ENCODE results near the gene POLR2J3.
"Not testable (repeated sequence)": the region's sequence is repeated elsewhere in the genome, so short reads cannot be mapped to it uniquely, and the experiment has no call there.

Gene POLR2J3

GRCh38 chr7:102581722-102582121, 9.3 kb upstream of the POLR2J3 start:
- DNase-seq: not testable (repeated sequence)

- not testable (repeated sequence) for DNase-seq
These were observed 6.1 kb upstream of the POLR2J3 start for GRCh38 chr7:102578486-102578885.

GRCh38 chr7:102577315-102578240, 5.2 kb upstream of the POLR2J3 start:
- DNase-seq: not testable (repeated sequence)

GRCh38 chr7:102576363-102576762, 4.0 kb upstream of the POLR2J3 start:
- DNase-seq: not testable (repeated sequence)

- not testable (repeated sequence) for DNase-seq
These were observed 2.2 kb upstream of the POLR2J3 start for GRCh38 chr7:102574607-102575006.

GRCh38 chr7:102568620-102569019, 3.8 kb downstream of the POLR2J3 start:
- DNase-seq: not testable (repeated sequence)

GRCh38 chr7:102550808-102551422, 21.5 kb downstream of the POLR2J3 start, which contains the start of gene SPDYE2:
TSS of gene SPDYE2 (plus strand) at chr7:102551226. CDS start at chr7:102553256, 2,030 bp downstream.
- not testable (repeated sequence) for DNase-seq

GRCh38 chr7:102546353-102546752, 26.0 kb downstream of the POLR2J3 start:
- not testable (repeated sequence) for DNase-seq

- not testable (repeated sequence) for DNase-seq
These were observed 27.1 kb downstream of the POLR2J3 start for GRCh38 chr7:102545288-102545687.

GRCh38 chr7:102544372-102544771, 28.0 kb downstream of the POLR2J3 start:
- DNase-seq: not testable (repeated sequence)

GRCh38 chr7:102543596-102543995, 28.8 kb downstream of the POLR2J3 start, which contains the start of gene UPK3BL2:
TSS of gene UPK3BL2 (minus strand) at chr7:102543696. CDS start at chr7:102543636, 60 bp downstream.
- not testable (repeated sequence) for DNase-seq

- DNase-seq: not testable (repeated sequence)
These were observed 29.6 kb downstream of the POLR2J3 start for GRCh38 chr7:102542771-102543170.

- DNase-seq: not testable (repeated sequence)
These were observed 30.3 kb downstream of the POLR2J3 start for GRCh38 chr7:102542083-102542482.

GRCh38 chr7:102540604-102541003, 31.8 kb downstream of the POLR2J3 start:
- DNase-seq: not testable (repeated sequence)

GRCh38 chr7:102535062-102535615, 37.2 kb downstream of the POLR2J3 start:
- DNase-seq: not testable (repeated sequence)

- DNase-seq: not testable (repeated sequence)
These were observed 40.3 kb downstream of the POLR2J3 start for GRCh38 chr7:102532127-102532526.

GRCh38 chr7:102531583-102531982, 40.8 kb downstream of the POLR2J3 start:
- not testable (repeated sequence) for DNase-seq

- not testable (repeated sequence) for DNase-seq
These were observed 44.3 kb downstream of the POLR2J3 start for GRCh38 chr7:102527822-102528793.

- DNase-seq: not testable (repeated sequence)
These were observed 45.2 kb downstream of the POLR2J3 start for GRCh38 chr7:102527182-102527581.

- not testable (repeated sequence) for DNase-seq
These were observed 47.6 kb downstream of the POLR2J3 start for GRCh38 chr7:102524803-102525202.

GRCh38 chr7:102520797-102521196, 51.6 kb downstream of the POLR2J3 start:
- not testable (repeated sequence) for DNase-seq
